ENCODE measurements around the gene DAAM2. TPM values are rescaled to one million over a fixed set of nuclear protein-coding genes. Genes with fewer than 3 reads are reported as not detected.

Gene DAAM2
- total and polyA plus RNA-seq, 2 donors (not counting 3 experiments of a cell fraction or from before 2014, with no cell fraction given), result 0.42 to 0.44 TPM

DNA sequence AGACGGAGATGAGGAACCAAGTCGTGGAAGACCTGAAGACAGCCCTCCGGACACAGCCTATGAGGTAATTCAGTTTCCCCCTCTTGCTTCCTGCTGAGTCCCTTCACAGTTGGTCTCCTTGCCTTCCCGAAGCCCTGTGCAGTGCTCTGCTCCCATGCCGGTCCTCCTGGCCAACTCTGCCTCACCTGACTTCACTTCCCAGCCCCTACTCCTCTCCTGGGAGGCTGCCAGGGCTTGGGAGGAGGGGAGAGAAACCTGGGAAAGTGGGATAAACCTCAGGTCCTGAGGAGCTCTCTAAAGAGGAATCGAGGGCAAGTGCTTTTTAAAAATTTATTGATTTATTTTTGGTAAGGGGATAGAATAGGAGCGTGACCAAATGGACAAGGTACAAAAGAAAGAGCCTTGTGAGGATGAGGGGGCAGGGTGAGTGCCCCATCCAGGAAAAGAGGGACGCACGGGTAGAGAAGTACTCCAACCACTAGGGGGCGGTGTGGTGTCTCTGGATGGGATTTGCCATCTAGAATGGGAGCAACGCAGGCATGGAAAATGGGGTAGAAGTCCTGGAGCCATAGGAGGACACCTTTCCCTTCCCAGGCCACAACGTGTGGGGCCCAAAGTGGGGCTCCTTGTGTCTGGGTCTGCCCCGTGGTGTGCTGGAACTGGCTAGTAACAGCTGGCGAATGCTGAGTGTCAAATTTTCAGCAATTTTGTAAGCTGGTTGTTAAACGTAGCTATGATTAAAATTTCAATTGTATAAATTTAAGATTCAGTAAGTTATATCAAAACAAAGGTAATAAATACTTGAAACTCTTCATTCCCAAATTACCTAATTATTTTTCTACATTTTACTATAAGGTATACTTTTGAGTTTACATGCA lies 73.1 kb downstream of the DAAM2 start:
- ChIA-PET POLR2A (no interaction called here), CTCF (interaction anchor here (0.6 to 4.8 kb wide), 30 partner anchors 9 to 1047 kb away, joined by 3 to 313 read pairs (median 6); partner anchors contain the start of genes LRFN2 and MOCS1)
- Histone ChIP-seq H2AFZ (ENCODE audit: low read depth, low read length) (no peak overlapping the region), H3K9me3 (replicated peaks; ENCODE audit: control insufficient read depth, insufficient read depth, low read length) (no peaks in the 10 kb centered on the region), H3K27ac (ENCODE audit: insufficient read depth, low read depth, low read length) (no peak overlapping the region), H3K4me3 (replicated peaks in 1 of 3; ENCODE audit: insufficient read depth in 1 of 3, low read depth in 1 of 3, low read length in 3 of 3) (no peak overlapping the region), H3K9ac (replicated peaks; ENCODE audit: extremely low read depth, insufficient read depth, low read length) (no peak overlapping the region), H3K4me1 (ENCODE audit: control insufficient read depth, extremely low read depth, insufficient read depth, low read length) (no peaks in the 10 kb centered on the region), H3K79me2 (ENCODE audit: control insufficient read depth, insufficient read depth, low read length) (no peaks in the 10 kb centered on the region), H4K20me1 (replicated peaks; ENCODE audit: control insufficient read depth, extremely low read depth, insufficient read depth, low read length) (no peaks in the 10 kb centered on the region), H3K36me3 (ENCODE audit: control insufficient read depth in 2 of 2, extremely low read depth in 1 of 2, insufficient read depth in 2 of 2, low read length in 2 of 2) (no peaks in the 10 kb centered on the region), H3K4me2 (ENCODE audit: insufficient read depth, low read length) (no peak overlapping the region), H3K27me3 (ENCODE audit: control insufficient read depth in 2 of 2, insufficient read depth in 2 of 2, low read length in 2 of 2) (peaks cover 0 to 2% of the 10 kb centered on the region in 2 experiments), H3K9me1 (replicated peaks; ENCODE audit: control insufficient read depth, extremely low read depth, insufficient read depth, low read length) (no peaks in the 10 kb centered on the region)
- no peak for TF ChIP-seq JUN (IDR thresholded peaks at IDR 0.05; ENCODE audit: borderline replicate concordance, insufficient read depth, insufficient read length, low read depth)
- TF ChIP-seq, protein P1, sequence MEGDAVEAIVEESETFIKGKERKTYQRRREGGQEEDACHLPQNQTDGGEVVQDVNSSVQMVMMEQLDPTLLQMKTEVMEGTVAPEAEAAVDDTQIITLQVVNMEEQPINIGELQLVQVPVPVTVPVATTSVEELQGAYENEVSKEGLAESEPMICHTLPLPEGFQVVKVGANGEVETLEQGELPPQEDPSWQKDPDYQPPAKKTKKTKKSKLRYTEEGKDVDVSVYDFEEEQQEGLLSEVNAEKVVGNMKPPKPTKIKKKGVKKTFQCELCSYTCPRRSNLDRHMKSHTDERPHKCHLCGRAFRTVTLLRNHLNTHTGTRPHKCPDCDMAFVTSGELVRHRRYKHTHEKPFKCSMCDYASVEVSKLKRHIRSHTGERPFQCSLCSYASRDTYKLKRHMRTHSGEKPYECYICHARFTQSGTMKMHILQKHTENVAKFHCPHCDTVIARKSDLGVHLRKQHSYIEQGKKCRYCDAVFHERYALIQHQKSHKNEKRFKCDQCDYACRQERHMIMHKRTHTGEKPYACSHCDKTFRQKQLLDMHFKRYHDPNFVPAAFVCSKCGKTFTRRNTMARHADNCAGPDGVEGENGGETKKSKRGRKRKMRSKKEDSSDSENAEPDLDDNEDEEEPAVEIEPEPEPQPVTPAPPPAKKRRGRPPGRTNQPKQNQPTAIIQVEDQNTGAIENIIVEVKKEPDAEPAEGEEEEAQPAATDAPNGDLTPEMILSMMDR (IDR thresholded peaks at IDR 0.05; ENCODE audit: extremely low read depth in 1 of 2, insufficient read depth in 1 of 2, low read depth in 1 of 2, low read length in 2 of 2), result peak; percentile 80 to 81
- dilution Hi-C loops (cut with MboI; ENCODE audit: extremely low pct_ligation_motif_present, low sequenced_read_pairs) (no loop called here), intact Hi-C loops (cut with micrococcal nuclease) (loop anchor here (1.0 kb wide), 5 partner anchors 22 to 518 kb away; no protein-coding TSS in a partner anchor)
- no TSS peak for BruUV-seq (replicated peaks)
- DNase-seq (ENCODE audit: low read depth, low spot score) (peak; percentile 71), FAIRE-seq (peak; percentile 85)

DNA sequence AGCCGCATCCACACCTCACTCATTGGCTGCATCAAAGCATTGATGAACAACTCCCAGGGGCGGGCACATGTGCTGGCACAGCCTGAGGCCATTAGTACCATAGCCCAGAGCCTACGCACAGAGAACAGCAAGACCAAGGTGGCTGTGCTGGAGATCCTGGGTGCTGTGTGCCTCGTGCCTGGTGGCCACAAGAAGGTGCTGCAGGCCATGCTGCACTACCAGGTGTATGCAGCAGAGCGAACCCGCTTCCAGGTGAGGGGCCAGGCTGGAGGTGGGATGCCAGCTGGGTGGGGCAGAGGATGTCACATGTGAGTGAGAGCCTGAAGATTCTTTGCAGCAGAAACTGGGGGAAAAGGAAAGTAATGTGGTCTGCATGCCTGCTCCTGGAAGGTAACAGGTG lies 75.4 kb downstream of the DAAM2 start:
- CTCF ChIA-PET, result interaction anchor here (1.5 to 4.8 kb wide), 3 partner anchors 12 to 37 kb away, joined by 3 to 313 read pairs (median 43); no protein-coding TSS in a partner anchor
- Histone ChIP-seq H3K79me2 (ENCODE audit: control insufficient read depth, insufficient read depth, low read length) (no peaks in the 10 kb centered on the region), H3K9me1 (replicated peaks; ENCODE audit: control insufficient read depth, extremely low read depth, insufficient read depth, low read length) (no peaks in the 10 kb centered on the region), H3K36me3 (ENCODE audit: control insufficient read depth in 2 of 2, extremely low read depth in 1 of 2, insufficient read depth in 2 of 2, low read length in 2 of 2) (no peaks in the 10 kb centered on the region), H3K9me3 (replicated peaks; ENCODE audit: control insufficient read depth, insufficient read depth, low read length) (no peaks in the 10 kb centered on the region), H3K4me3 (replicated peaks in 1 of 3; ENCODE audit: insufficient read depth in 1 of 3, low read depth in 1 of 3, low read length in 3 of 3) (no peak overlapping the region), H2AFZ (ENCODE audit: low read depth, low read length) (no peak overlapping the region), H3K4me1 (ENCODE audit: control insufficient read depth, extremely low read depth, insufficient read depth, low read length) (no peaks in the 10 kb centered on the region), H3K9ac (replicated peaks; ENCODE audit: extremely low read depth, insufficient read depth, low read length) (no peak overlapping the region), H4K20me1 (replicated peaks; ENCODE audit: control insufficient read depth, extremely low read depth, insufficient read depth, low read length) (no peaks in the 10 kb centered on the region), H3K27me3 (ENCODE audit: control insufficient read depth in 2 of 2, insufficient read depth in 2 of 2, low read length in 2 of 2) (no peaks in the 10 kb centered on the region), H3K27ac (ENCODE audit: insufficient read depth, low read depth, low read length) (no peak overlapping the region), H3K4me2 (ENCODE audit: insufficient read depth, low read length) (no peak overlapping the region)
- POLR2A ChIA-PET, result no interaction called here
- FAIRE-seq (no peak), DNase-seq (ENCODE audit: low read depth, low spot score) (no peak)
- dilution Hi-C loops (cut with MboI; ENCODE audit: extremely low pct_ligation_motif_present, low sequenced_read_pairs), result no loop called here
- no TSS peak for BruUV-seq (replicated peaks)
- TF ChIP-seq GATA2 (IDR thresholded peaks at IDR 0.05; ENCODE audit: insufficient read depth, insufficient read length, low read depth, low read length), result no peak
- TF ChIP-seq POLR2AphosphoS5 (IDR thresholded peaks at IDR 0.05; ENCODE audit: insufficient read depth, low read depth, low read length), result no peak
- TF ChIP-seq, protein P2, sequence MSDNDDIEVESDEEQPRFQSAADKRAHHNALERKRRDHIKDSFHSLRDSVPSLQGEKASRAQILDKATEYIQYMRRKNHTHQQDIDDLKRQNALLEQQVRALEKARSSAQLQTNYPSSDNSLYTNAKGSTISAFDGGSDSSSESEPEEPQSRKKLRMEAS (IDR thresholded peaks at IDR 0.05; ENCODE audit: insufficient read depth, insufficient read length), result no peak
- no peak for TF ChIP-seq FOS (IDR thresholded peaks at IDR 0.05; ENCODE audit: borderline replicate concordance, insufficient read depth, low read length)
- no peak for TF ChIP-seq POLR2A (IDR thresholded peaks at IDR 0.05; ENCODE audit: low read depth, low read length)
- TF ChIP-seq EZH2 (IDR thresholded peaks at IDR 0.05; ENCODE audit: borderline replicate concordance, low read depth, low read length, severe bottlenecking), result no peak
- TF ChIP-seq MYC (IDR thresholded peaks at IDR 0.05; ENCODE audit: low read depth, low read length), result no peak
- TF ChIP-seq, protein P1 (IDR thresholded peaks at IDR 0.05; ENCODE audit: extremely low read depth in 1 of 2, insufficient read depth in 1 of 2, low read depth in 1 of 2, low read length in 2 of 2), result no peak
- no peak for TF ChIP-seq JUN (IDR thresholded peaks at IDR 0.05; ENCODE audit: borderline replicate concordance, insufficient read depth, insufficient read length, low read depth)
- intact Hi-C loops (cut with micrococcal nuclease), result no loop called here
